Endothelial cell (in vitro differentiated cells): Measurements from ENCODE around the gene DLGAP5. TPM values are rescaled to one million over a fixed set of nuclear protein-coding genes. Genes with fewer than 3 reads are reported as not detected.

Experiments used
- DNase-seq: peaks from one replicate; pipeline ENCODE4 v3.0.0; 2021; ENCODE audit warnings: low spot score
- H3K27ac Mint-ChIP-seq: one replicate; pipeline ENCODE4 v1.8.0; 2021; ENCODE audit warnings: mixed read lengths, inconsistent platforms; ENCODE audit not compliant: unreplicated experiment
- H3K27me3 Mint-ChIP-seq: one replicate; pipeline ENCODE4 v1.8.0; 2021; ENCODE audit warnings: mild to moderate bottlenecking, moderate library complexity, mixed read lengths, inconsistent platforms; ENCODE audit not compliant: unreplicated experiment
- H3K36me3 Mint-ChIP-seq: one replicate; pipeline ENCODE4 v1.8.0; 2021; ENCODE audit warnings: mild to moderate bottlenecking, low read depth, mixed read lengths, inconsistent platforms; ENCODE audit not compliant: unreplicated experiment
- H3K4me1 Mint-ChIP-seq: one replicate; pipeline ENCODE4 v1.8.0; 2021; ENCODE audit warnings: mild to moderate bottlenecking, mixed read lengths, inconsistent platforms; ENCODE audit not compliant: unreplicated experiment
- H3K4me3 Mint-ChIP-seq: one replicate; pipeline ENCODE4 v1.8.0; 2021; ENCODE audit warnings: mild to moderate bottlenecking, mixed read lengths, inconsistent platforms; ENCODE audit not compliant: unreplicated experiment
- H3K9me3 Mint-ChIP-seq: one replicate; pipeline ENCODE4 v1.8.0; 2021; ENCODE audit warnings: mixed read lengths, inconsistent platforms; ENCODE audit not compliant: unreplicated experiment
- total RNA-seq: library from RNA; stranded (reverse); fragmentation: NEBNext Ultra II Directional; extraction: Animal tissue kit (Norgen Biotek cat#: 25700); gene quantifications from one replicate; pipeline ENCODE4 v1.2.1, GENCODE V29; 2021; ENCODE audit not compliant: unreplicated experiment
- TF ChIP-seq, protein P1 (sequence below): fragments of 200-600 bp; sonication (generic); IDR thresholded peaks from one replicate; pipeline ENCODE4 v1.5.0; 2021; ENCODE audit warnings: antibody characterized with exemption; ENCODE audit not compliant: unreplicated experiment

The DLGAP5 gene
- total RNA-seq, 1 donor from 2014 or later: 12.8 TPM

DNA sequence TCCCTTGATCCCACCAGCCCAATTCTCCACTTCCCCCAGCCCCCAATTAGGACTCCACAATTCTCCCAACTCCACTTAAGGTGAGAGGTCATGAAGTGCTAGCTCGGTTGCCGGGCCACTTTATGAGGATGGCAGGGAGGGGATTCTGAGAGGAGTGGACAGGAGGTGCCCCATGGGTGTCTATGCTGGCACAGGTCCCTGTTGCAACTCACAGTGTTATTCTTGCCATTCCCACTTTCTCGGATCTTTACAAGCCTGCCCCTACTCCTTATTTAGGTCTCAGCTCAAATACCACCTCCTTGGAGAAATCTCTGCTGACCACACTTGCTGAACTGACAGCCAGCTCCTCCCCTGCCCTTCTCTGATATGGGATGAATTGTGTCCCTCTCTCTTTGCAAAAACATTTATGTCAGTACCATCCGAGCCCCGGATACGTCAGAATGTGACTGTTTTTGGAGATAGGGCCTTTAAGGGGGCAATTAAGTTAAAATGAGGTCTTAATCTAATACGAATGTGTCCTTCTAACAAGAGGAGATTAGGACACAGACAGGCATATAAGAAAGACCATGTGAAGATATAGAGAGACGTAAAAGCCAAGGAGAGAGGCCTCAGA, 66.5 kb downstream of the DLGAP5 start:
- Mint-ChIP-seq H3K4me3 (no peak overlapping the region), H3K27ac (no peak overlapping the region), H3K4me1 (no peaks in the 10 kb centered on the region), H3K27me3 (peaks cover 7% of the 10 kb centered on the region), H3K36me3 (no peaks in the 10 kb centered on the region), H3K9me3 (no peaks in the 10 kb centered on the region)
- no peak for DNase-seq
- TF ChIP-seq, protein P1, sequence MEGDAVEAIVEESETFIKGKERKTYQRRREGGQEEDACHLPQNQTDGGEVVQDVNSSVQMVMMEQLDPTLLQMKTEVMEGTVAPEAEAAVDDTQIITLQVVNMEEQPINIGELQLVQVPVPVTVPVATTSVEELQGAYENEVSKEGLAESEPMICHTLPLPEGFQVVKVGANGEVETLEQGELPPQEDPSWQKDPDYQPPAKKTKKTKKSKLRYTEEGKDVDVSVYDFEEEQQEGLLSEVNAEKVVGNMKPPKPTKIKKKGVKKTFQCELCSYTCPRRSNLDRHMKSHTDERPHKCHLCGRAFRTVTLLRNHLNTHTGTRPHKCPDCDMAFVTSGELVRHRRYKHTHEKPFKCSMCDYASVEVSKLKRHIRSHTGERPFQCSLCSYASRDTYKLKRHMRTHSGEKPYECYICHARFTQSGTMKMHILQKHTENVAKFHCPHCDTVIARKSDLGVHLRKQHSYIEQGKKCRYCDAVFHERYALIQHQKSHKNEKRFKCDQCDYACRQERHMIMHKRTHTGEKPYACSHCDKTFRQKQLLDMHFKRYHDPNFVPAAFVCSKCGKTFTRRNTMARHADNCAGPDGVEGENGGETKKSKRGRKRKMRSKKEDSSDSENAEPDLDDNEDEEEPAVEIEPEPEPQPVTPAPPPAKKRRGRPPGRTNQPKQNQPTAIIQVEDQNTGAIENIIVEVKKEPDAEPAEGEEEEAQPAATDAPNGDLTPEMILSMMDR: no peak

DNA sequence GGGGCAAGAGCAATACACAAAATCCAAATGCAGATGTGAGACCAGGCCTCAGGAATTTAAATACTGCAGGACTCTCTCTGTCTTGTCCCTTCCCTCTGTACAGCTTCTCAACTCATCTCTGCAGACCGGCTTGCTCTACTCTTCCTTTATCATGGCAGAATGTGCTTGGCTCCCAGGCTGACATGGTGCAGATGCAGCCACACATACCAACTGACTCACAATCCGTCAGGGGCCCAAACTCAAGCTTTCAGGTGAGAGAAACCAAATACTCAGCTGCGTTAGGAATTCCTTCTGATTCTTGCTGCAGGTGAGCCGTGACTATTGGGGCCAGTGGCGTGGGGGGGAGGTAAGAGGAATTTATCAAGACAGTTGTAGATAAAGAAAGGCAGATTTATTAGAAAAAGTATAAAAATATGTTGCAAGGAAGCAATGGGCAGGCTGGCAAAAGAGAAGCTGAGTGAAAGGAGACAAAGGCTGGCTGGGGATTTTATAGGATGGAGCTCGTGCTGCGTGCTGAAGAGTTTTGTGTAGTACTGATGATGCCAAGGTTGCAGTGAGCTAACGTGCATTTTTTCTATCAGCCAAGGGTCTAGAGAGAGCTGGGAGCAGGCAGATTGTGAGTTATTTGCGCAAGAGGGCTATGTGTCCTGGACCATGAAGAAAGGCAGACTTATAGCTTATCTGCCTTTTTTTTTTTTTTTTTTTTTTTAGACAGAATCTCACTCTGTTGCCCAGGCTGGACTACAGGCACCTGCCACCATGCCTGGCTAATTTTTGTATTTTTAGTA, 67.3 kb downstream of the DLGAP5 start:
- Mint-ChIP-seq H3K9me3 (no peaks in the 10 kb centered on the region), H3K27ac (no peak overlapping the region), H3K27me3 (peaks cover 6% of the 10 kb centered on the region), H3K4me3 (no peak overlapping the region), H3K4me1 (no peaks in the 10 kb centered on the region), H3K36me3 (no peaks in the 10 kb centered on the region)
- TF ChIP-seq, protein P1: no peak
- no peak for DNase-seq

DNA sequence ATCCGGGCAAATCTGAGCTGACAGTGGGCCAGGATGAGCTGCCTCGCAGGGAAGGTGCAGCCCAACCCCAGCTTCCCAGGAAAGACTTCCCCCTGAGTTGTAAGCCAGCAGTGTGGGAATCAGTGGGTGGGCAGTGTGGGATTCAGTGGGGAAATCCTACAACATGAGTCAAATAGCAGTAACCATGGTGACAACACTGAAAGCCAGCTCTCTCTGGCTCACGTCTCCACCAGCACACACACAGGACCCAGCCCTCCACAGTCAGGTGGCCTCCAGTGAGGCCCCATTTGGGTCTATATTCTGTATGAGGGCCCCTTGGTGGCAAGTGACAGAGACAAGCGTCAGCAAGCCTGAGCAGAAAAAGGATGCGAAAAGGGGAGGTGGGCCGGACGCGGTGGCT, 68.3 kb downstream of the DLGAP5 start:
- H3K36me3 Mint-ChIP-seq: no peaks in the 10 kb centered on the region
- no peak overlapping the region for H3K27ac Mint-ChIP-seq
- peaks cover 6% of the 10 kb centered on the region for H3K27me3 Mint-ChIP-seq
- H3K9me3 Mint-ChIP-seq: no peaks in the 10 kb centered on the region
- H3K4me1 Mint-ChIP-seq: no peaks in the 10 kb centered on the region
- no peak overlapping the region for H3K4me3 Mint-ChIP-seq
- TF ChIP-seq, protein P1: no peak
- no peak for DNase-seq

DNA sequence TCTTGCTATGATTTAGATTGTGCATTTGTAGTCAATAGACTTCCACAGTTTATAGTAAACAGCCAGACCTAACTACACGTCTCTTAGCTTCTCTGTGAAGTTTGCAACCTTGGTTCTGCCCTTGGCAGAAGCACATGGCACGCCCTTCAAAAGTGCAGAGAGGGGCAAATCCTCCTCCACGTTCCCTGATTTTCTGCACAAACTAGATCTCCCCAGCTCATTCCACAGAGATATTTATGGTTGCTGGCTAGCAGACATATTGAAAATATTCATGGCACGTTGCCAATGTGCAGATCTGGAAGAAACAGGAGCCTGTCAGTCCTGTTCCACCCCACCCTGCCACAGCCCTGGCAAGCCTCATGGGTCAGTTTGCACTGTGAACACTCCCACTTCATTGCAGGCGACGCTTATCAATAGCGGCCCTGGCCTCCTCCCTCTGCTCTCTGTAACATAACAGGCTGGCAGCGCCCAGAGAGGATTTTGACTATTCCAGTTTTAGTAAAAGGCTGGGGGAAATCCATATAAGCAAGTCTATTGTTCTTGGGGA, 68.9 kb downstream of the DLGAP5 start:
- Mint-ChIP-seq H3K4me1 (no peaks in the 10 kb centered on the region), H3K27me3 (peaks cover 6% of the 10 kb centered on the region), H3K9me3 (no peaks in the 10 kb centered on the region), H3K4me3 (no peak overlapping the region), H3K27ac (no peak overlapping the region), H3K36me3 (no peaks in the 10 kb centered on the region)
- no peak for DNase-seq
- TF ChIP-seq, protein P1: no peak
